ENCODE results near the gene RGS7BP.

DNA sequence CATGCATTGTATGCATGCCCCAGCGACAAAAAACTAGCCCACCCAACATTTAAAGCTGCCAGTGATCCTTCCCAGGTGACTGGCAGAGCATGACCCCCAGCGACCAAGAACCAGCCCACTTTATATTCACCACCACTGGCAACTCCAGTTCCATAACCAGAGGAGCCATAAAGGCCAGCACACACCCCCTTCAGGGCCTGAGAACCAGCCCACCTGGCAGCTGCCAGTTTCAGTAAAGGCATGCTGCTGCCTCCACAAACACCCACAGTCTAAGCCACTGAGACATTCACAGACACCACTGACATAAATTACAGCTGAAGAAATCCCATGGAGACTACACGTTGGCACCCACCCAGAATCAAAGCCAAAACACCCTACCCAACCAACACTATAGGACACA, 46.9 kb upstream of the RGS7BP start:
- TF ChIP-seq, protein P1, sequence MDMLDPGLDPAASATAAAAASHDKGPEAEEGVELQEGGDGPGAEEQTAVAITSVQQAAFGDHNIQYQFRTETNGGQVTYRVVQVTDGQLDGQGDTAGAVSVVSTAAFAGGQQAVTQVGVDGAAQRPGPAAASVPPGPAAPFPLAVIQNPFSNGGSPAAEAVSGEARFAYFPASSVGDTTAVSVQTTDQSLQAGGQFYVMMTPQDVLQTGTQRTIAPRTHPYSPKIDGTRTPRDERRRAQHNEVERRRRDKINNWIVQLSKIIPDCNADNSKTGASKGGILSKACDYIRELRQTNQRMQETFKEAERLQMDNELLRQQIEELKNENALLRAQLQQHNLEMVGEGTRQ (CRISPR knock-in tag; IDR thresholded peaks at IDR 0.05): no peak
- TF ChIP-seq CTCF (IDR thresholded peaks at IDR 0.05) (no peak), ZNF232 (CRISPR knock-in tag; IDR thresholded peaks at IDR 0.05) (no peak), NR2C2 (CRISPR knock-in tag; IDR thresholded peaks at IDR 0.05) (no peak), FOXP1 (CRISPR knock-in tag; IDR thresholded peaks at IDR 0.05; ENCODE audit: borderline replicate concordance) (no peak), SP1 (CRISPR knock-in tag; conservative IDR thresholded peaks at IDR 0.05) (no peak), NFATC4 (CRISPR knock-in tag; IDR thresholded peaks at IDR 0.05) (no peak), E2F5 (CRISPR knock-in tag; IDR thresholded peaks at IDR 0.05) (no peak), ETV6 (CRISPR knock-in tag; IDR thresholded peaks at IDR 0.05) (no peak)
- TF ChIP-seq, protein P2, sequence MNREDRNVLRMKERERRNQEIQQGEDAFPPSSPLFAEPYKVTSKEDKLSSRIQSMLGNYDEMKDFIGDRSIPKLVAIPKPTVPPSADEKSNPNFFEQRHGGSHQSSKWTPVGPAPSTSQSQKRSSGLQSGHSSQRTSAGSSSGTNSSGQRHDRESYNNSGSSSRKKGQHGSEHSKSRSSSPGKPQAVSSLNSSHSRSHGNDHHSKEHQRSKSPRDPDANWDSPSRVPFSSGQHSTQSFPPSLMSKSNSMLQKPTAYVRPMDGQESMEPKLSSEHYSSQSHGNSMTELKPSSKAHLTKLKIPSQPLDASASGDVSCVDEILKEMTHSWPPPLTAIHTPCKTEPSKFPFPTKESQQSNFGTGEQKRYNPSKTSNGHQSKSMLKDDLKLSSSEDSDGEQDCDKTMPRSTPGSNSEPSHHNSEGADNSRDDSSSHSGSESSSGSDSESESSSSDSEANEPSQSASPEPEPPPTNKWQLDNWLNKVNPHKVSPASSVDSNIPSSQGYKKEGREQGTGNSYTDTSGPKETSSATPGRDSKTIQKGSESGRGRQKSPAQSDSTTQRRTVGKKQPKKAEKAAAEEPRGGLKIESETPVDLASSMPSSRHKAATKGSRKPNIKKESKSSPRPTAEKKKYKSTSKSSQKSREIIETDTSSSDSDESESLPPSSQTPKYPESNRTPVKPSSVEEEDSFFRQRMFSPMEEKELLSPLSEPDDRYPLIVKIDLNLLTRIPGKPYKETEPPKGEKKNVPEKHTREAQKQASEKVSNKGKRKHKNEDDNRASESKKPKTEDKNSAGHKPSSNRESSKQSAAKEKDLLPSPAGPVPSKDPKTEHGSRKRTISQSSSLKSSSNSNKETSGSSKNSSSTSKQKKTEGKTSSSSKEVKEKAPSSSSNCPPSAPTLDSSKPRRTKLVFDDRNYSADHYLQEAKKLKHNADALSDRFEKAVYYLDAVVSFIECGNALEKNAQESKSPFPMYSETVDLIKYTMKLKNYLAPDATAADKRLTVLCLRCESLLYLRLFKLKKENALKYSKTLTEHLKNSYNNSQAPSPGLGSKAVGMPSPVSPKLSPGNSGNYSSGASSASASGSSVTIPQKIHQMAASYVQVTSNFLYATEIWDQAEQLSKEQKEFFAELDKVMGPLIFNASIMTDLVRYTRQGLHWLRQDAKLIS (CRISPR knock-in tag; IDR thresholded peaks at IDR 0.05; ENCODE audit: borderline replicate concordance): no peak

Data from WTC11 (cell line).